HG03439 (cell line): ENCODE measurements around the gene ZFHX3.

ENCODE experiments used
- ATAC-seq: cut with Tn5 transposase; IDR thresholded peaks from one replicate; pipeline ENCODE4 v1.9.1; 2021; ENCODE audit warnings: mild to moderate bottlenecking, moderate library complexity; ENCODE audit not compliant: unreplicated experiment

The ZFHX3 gene

GRCh38 chr16:72837846-72838585 lies 209.9 kb downstream of the ZFHX3 start:
- no peak for ATAC-seq

GRCh38 chr16:72836985-72837384 lies 210.9 kb downstream of the ZFHX3 start:
- ATAC-seq: no peak

DNA sequence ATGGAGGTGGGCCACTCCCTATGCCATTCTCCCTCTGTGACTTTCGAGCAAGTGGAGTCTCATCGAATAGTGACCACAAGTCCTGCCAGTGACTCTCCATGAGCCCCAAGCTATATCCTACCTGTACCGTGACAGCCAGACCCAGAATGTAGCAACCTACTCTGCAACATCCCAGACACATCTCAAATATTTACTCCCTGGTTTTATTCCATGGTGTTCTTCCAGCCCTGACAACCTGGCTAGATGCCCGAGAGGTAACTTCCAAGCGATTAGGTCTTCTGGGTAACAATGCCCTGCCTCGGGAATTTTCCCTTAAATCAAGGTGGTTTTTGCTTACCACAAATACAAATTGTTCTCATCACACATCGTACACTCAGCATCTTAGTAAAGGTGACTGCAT lies 211.7 kb downstream of the ZFHX3 start:
- no peak for ATAC-seq

- no peak for ATAC-seq
Observed at GRCh38 chr16:72835086-72835485, 212.8 kb downstream of the ZFHX3 start.

DNA sequence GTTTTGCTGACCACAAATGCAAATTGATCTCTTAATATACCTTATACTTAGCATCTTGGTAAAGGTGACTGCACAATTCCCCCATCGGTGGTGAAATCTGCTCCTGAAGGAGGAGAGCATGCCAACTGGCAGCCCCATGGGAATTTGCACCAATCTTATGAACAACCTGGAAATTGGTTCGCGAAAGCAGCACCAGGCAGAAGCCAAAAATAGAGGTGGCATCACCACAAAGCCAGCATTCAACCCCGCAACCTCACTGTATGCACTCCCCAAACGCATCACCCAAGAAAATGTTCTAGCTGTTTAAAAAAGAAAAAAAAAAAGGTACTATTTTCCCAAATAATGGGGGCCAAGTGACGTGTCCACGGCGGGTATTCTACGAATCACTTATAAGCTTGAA lies 213.4 kb downstream of the ZFHX3 start:
- no peak for ATAC-seq

GRCh38 chr16:72833969-72834368 lies 214.0 kb downstream of the ZFHX3 start:
- no peak for ATAC-seq

DNA sequence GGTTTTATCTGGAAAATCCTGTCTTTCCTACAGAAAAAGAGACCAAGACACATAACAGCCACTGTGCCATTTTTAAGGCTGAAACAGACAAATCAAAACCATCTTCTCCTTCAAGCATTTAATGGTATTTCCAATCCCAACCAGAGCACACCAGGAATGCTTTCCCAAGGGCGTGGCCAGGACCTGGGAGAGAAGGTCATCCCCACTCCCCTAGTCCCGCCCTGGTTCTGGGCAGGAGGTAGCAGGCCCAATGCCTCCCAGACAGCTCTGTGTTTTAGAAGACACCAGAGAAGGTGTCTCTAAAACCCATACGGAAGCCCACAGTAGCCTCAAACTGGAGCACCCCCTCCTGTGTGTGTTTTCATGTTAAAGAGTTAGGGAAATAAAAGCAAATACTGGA lies 214.4 kb downstream of the ZFHX3 start:
- ATAC-seq: no peak

GRCh38 chr16:72832621-72833248 lies 215.2 kb downstream of the ZFHX3 start:
- ATAC-seq: peak; percentile 58

GRCh38 chr16:72829846-72830775 lies 217.8 kb downstream of the ZFHX3 start:
- no peak for ATAC-seq

DNA sequence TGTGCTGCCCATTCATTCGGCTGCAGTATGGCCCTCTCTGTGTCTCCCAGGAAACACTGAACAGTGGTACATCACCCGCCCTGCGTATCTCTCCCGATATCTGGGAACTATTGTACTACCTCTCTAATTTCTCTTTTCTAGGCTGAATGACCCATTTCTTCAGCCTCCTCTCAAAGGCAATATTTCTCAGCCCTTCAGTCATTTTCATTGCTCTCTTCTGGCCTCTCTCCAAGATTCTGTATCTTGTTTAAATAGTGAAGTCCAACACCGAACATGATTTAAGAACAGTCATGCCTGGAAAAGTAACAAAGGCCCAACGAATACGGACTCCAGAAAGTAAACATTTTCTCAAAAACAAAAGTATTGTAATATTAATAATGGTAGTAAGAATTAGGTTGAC lies 220.1 kb downstream of the ZFHX3 start:
- no peak for ATAC-seq

DNA sequence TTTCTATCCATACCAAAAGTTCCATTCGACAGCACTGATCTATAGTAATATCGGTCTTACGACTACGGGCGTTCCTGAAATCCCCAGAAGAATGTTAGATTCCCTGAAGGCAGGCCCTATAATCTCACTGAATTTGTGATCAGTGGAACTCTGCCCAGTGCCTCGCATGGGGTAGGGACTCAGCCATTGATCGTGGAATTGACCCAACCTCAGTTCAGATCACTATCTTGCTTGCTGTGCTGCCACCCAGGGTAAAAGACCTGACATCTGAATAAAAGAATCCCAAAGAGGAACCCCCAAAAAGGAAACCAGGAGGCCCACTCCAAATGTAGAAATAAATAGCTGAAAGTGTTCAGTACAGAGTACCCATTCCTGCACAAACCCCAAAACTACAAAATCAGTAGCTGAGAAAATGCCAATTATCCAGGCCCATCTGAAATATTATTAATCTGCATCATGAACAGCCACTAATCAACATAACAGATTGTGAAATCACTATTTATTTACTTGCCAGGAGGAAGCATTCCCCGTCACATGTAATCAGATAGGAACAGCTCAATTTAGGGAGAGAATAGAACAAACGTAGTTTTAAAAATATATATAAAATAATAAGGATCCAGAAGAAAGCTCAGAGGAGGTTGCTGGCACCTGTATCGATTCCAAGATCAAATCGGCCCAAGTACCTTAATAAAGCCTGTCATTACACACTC lies 221.9 kb downstream of the ZFHX3 start:
- no peak for ATAC-seq

DNA sequence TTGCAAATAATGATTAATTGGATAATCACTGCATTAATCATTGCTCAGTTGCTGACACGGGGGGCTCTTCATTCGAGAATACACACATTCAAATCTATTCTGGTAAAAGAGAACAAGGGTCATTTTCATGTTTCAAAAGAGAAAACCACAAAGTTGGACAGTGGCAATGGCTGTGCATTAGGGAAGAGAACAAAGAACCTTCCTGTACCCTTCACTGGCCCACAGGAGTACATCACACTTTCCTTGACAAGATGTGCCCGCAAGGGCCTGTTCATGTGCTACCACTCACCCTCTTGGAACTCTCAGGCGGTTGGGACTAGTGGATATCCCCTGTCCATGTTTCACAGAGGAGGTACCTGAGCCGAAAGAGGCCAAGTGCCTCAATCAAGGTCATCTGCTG lies 223.2 kb downstream of the ZFHX3 start:
- ATAC-seq: no peak

DNA sequence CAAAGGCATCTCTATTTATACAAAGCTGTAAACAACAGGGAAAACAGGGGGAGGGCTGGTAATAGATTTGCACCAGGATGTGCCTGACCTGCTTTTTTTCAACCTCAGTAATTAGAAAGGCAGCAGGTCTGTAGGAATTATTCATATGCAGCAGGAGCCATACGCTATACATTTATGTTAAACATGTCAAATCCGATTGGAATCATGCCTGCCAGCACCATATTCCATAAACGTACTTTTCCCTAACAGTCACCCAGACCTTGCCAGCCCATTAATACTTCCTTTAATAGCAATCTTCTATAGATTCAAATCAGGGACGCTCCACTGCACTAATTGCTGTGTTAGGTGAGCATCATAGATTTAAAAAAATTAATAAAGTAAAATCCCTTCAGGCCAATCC lies 223.9 kb downstream of the ZFHX3 start:
- ATAC-seq: no peak

- ATAC-seq: no peak
Observed at GRCh38 chr16:72821185-72821950, 226.6 kb downstream of the ZFHX3 start.

DNA sequence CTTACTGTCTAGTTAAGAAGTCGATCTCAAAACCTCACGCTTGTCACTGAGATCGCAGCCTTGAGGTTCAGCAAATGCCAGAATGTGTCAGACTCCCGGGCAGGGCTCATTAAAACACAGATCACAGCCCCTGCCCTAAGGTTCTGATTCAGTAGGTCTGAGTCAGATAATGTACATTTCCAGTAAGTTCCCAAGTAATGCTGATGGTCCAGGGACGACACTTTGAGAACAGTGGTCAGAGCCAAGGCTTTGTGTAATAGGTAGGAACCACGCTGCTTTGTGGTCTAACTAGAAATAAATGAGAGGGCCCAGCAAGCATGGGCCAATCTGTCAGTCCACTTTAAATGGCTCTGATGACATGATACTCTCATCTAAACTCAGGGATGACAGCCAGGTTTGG lies 228.6 kb downstream of the ZFHX3 start:
- ATAC-seq: no peak

GRCh38 chr16:72818236-72818845 lies 229.6 kb downstream of the ZFHX3 start:
- no peak for ATAC-seq

- peak; percentile 86 for ATAC-seq
Observed at GRCh38 chr16:72815348-72816318, 232.3 kb downstream of the ZFHX3 start.

DNA sequence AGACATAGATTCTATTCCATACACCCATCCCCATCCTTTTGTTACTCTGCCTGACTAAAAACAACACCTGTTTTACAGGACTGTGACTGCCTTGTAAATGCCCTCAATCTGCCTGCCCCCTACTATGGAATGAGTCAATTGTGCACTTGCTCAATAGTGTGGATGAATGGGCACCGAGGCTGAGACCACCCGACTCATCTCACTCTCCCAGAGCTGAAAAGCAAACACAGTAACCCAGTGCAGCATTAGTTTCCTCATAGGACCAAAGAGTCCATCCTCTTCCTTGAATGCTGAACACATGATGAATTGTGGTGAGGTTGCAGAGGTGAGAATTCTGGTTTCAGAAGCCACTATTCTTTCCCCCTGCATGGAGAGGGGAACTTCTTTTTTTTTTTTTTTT lies 233.7 kb downstream of the ZFHX3 start:
- ATAC-seq: no peak

- no peak for ATAC-seq
Observed at GRCh38 chr16:72812672-72813071, 235.3 kb downstream of the ZFHX3 start.
